Panc1 (cell line): Measurements from ENCODE around the gene VAPA. TPM values are rescaled to one million over a fixed set of nuclear protein-coding genes. Genes with fewer than 3 reads are reported as not detected.

Experiments
- ATAC-seq: fragments of 200-7000 bp; cut with Tn5 transposase; 2 replicates; pipeline ENCODE4 v1.9.1; 2020; ENCODE audit warnings: mild to moderate bottlenecking, moderate library complexity
- BruUV-seq: library from RNA; stranded (reverse); fragments of 400-500 nt; replicated peaks from 2 replicates; lab custom pipeline; 2021; lab: Mats Ljungman, UMichigan
- CTCF ChIA-PET: fragments of 300-600 bp; sonication (Branson Sonifier 250); formaldehyde crosslinking; loops from one replicate; lab custom pipeline; 2022; ENCODE audit warnings: antibody characterized with exemption; lab: Charles Lee
- POLR2A ChIA-PET: fragments of 300-600 bp; sonication (Branson Sonifier 250); formaldehyde crosslinking; loops from one replicate; lab custom pipeline; 2022; ENCODE audit warnings: antibody characterized with exemption; lab: Charles Lee
- DNase-seq: peaks from one replicate; pipeline ENCODE4 v3.0.0-alpha.2; 2010; ENCODE audit warnings: low read depth, low spot score
- H3K27ac ChIP-seq: 2 replicates; pipeline ENCODE4 v1.5.1; 2011; ENCODE audit warnings: mild to moderate bottlenecking, low read length, inconsistent platforms
- H3K27me3 ChIP-seq: fragments of 200-500 bp; sonication (Bioruptor generic); 2 replicates; pipeline ENCODE4 v1.6.0; 2014; ENCODE audit warnings: low read length, inconsistent platforms; ENCODE audit not compliant: control insufficient read depth, insufficient read depth
- H3K36me3 ChIP-seq: fragments of 200-500 bp; sonication (Bioruptor generic); 2 replicates; pipeline ENCODE4 v1.5.1; 2014; ENCODE audit warnings: inconsistent platforms, mild to moderate bottlenecking, low read length, moderate library complexity; ENCODE audit not compliant: control insufficient read depth, insufficient read depth
- H3K4me1 ChIP-seq: 2 replicates; pipeline ENCODE4 v1.5.1; 2011; ENCODE audit warnings: inconsistent platforms, mild to moderate bottlenecking, low read length, moderate library complexity; ENCODE audit not compliant: control insufficient read depth, insufficient read depth
- H3K4me3 ChIP-seq, 2 experiments: 2 replicates each; pipeline ENCODE4 v1.5.1; 2011 to 2012; ENCODE audit warnings: low read depth in 2 of 2, low read length in 2 of 2, mild to moderate bottlenecking in 2 of 2, inconsistent platforms in 1 of 2, moderate library complexity in 1 of 2
- H3K9me3 ChIP-seq: fragments of 200-500 bp; sonication (Bioruptor generic); 2 replicates; pipeline ENCODE4 v1.5.1; 2014; ENCODE audit warnings: low read depth, mild to moderate bottlenecking, inconsistent platforms, low read length, moderate library complexity; ENCODE audit not compliant: control insufficient read depth, insufficient read depth
- POLR2AphosphoS5 ChIP-seq: IDR thresholded peaks from 2 replicates; pipeline ENCODE4 v1.6.1; 2012; ENCODE audit warnings: mild to moderate bottlenecking, low read depth, low read length, moderate library complexity
- SIN3A ChIP-seq: IDR thresholded peaks from 2 replicates; pipeline ENCODE4 v1.6.1; 2012; ENCODE audit warnings: low read depth, mild to moderate bottlenecking, low read length, moderate library complexity, borderline replicate concordance; ENCODE audit not compliant: insufficient read depth
- TCF7L2 ChIP-seq: IDR thresholded peaks from 2 replicates; pipeline ENCODE4 v1.6.1; 2011; ENCODE audit warnings: mild to moderate bottlenecking, low read depth, low read length, inconsistent platforms
- in situ Hi-C: cut with HindIII; loops from 2 replicates; pipeline ENCODE4 v1.10.0; 2016; ENCODE audit warnings: low sequenced_read_pairs, low pct_unique_long_range_greater_than_20kb
- intact Hi-C: fragments of 100-400 bp; cut with micrococcal nuclease; formaldehyde crosslinking; loops from one replicate; pipeline ENCODE4 v1.10.0; 2022; ENCODE audit not compliant: unreplicated experiment
- total RNA-seq: library from RNA; stranded (reverse); gene quantifications from one replicate; pipeline ENCODE4 v1.2.1, GENCODE V29; 2021; ENCODE audit not compliant: unreplicated experiment
- TF ChIP-seq, protein P1 (sequence below): fragments of 450-650 bp; IDR thresholded peaks from 2 replicates; pipeline ENCODE4 v1.5.1; 2017; ENCODE audit warnings: mild to moderate bottlenecking
- TF ChIP-seq, protein P2 (sequence below), 2 experiments: IDR thresholded peaks; 2 replicates each; pipeline ENCODE4 v1.6.1; 2011 to 2012; ENCODE audit warnings: low read depth in 2 of 2, control low read depth in 1 of 2, low read length in 1 of 2, mild to moderate bottlenecking in 1 of 2, moderate library complexity in 1 of 2; ENCODE audit not compliant: insufficient read depth in 1 of 2

Gene VAPA
- total RNA-seq, 1 experiment from 2014 or later = 228 TPM

DNA sequence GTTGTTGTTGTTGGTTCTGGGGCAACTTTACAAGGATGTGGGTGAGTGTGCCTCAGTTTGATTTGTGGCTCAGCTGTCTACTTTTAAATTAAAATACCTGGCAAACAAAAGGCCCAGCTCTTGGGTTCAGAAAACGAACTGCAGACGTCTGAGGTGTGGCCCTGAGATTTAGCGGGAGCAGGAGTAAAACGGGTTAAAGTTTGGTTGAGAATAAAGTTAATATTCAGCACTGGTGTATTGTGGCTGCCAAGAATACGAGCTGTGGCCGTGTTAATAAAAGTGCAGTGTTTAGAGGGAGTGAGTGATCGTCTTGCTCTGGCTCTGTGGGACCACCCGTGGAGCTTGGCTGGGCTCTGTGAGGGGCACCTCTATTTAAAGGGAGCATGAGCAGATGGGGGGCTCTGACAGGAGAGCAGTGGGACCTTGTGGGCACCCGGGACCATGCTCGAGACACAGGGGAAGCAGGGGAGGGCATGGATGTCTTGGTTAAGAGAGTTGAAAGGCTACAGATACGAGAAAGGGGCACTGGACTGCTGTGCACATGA, 80.3 kb downstream of the VAPA start:
- in situ Hi-C loops (no loop called here), intact Hi-C loops (no loop called here)
- ChIA-PET POLR2A (no interaction called here), CTCF (no interaction called here)
- TF ChIP-seq SIN3A (no peak), POLR2AphosphoS5 (no peak), TCF7L2 (no peak)
- TF ChIP-seq, protein P1, sequence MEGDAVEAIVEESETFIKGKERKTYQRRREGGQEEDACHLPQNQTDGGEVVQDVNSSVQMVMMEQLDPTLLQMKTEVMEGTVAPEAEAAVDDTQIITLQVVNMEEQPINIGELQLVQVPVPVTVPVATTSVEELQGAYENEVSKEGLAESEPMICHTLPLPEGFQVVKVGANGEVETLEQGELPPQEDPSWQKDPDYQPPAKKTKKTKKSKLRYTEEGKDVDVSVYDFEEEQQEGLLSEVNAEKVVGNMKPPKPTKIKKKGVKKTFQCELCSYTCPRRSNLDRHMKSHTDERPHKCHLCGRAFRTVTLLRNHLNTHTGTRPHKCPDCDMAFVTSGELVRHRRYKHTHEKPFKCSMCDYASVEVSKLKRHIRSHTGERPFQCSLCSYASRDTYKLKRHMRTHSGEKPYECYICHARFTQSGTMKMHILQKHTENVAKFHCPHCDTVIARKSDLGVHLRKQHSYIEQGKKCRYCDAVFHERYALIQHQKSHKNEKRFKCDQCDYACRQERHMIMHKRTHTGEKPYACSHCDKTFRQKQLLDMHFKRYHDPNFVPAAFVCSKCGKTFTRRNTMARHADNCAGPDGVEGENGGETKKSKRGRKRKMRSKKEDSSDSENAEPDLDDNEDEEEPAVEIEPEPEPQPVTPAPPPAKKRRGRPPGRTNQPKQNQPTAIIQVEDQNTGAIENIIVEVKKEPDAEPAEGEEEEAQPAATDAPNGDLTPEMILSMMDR = no peak
- TF ChIP-seq, protein P2, sequence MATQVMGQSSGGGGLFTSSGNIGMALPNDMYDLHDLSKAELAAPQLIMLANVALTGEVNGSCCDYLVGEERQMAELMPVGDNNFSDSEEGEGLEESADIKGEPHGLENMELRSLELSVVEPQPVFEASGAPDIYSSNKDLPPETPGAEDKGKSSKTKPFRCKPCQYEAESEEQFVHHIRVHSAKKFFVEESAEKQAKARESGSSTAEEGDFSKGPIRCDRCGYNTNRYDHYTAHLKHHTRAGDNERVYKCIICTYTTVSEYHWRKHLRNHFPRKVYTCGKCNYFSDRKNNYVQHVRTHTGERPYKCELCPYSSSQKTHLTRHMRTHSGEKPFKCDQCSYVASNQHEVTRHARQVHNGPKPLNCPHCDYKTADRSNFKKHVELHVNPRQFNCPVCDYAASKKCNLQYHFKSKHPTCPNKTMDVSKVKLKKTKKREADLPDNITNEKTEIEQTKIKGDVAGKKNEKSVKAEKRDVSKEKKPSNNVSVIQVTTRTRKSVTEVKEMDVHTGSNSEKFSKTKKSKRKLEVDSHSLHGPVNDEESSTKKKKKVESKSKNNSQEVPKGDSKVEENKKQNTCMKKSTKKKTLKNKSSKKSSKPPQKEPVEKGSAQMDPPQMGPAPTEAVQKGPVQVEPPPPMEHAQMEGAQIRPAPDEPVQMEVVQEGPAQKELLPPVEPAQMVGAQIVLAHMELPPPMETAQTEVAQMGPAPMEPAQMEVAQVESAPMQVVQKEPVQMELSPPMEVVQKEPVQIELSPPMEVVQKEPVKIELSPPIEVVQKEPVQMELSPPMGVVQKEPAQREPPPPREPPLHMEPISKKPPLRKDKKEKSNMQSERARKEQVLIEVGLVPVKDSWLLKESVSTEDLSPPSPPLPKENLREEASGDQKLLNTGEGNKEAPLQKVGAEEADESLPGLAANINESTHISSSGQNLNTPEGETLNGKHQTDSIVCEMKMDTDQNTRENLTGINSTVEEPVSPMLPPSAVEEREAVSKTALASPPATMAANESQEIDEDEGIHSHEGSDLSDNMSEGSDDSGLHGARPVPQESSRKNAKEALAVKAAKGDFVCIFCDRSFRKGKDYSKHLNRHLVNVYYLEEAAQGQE (IDR thresholded peaks at IDR 0.05; ENCODE audit: insufficient read depth in 1 of 2, low read depth in 2 of 2, low read length in 1 of 2) = no peak
- ATAC-seq (no peak), DNase-seq (no peak)
- Histone ChIP-seq H3K4me3 (no peak overlapping the region), H3K27ac (no peak overlapping the region), H3K36me3 (no peaks in the 10 kb centered on the region), H3K27me3 (no peaks in the 10 kb centered on the region), H3K9me3 (peaks cover 7% of the 10 kb centered on the region; the same call in 1 of the 2 replicates), H3K4me1 (no peaks in the 10 kb centered on the region)
- no TSS peak for BruUV-seq

DNA sequence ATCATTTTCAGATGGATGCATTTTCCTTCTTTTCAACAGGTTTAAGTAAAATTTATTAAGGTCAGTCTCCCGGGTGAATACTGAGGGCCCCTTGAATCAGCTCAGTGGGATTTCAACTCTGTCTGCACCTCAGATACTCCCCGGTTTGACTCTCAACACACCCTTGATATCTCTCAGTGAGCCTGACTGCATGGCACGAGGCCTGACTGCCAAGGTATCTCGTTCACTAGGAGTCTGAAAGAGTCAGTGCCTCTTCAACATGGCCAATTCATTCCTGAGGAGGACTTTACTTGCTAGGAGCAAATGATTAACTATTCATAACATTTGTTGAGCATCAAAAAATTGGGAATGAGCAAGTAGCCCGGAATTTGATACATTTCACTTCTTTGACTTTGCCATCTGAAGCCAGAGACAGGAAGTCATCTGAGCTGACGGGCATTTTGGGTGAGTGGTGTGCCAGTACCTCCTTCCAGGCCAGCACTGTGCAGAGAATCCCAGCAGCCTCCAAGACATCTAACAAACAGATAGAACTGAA, 81.0 kb downstream of the VAPA start:
- no peak overlapping the region for H3K4me3 ChIP-seq
- H3K4me1 ChIP-seq = no peaks in the 10 kb centered on the region
- H3K27ac ChIP-seq = no peak overlapping the region
- TF ChIP-seq TCF7L2 (no peak), POLR2AphosphoS5 (no peak), SIN3A (no peak)
- TF ChIP-seq, protein P1 = no peak
- TF ChIP-seq, protein P2 (IDR thresholded peaks at IDR 0.05; ENCODE audit: insufficient read depth in 1 of 2, low read depth in 2 of 2, low read length in 1 of 2) = no peak
- BruUV-seq = no TSS peak
- no peaks in the 10 kb centered on the region for H3K36me3 ChIP-seq
- POLR2A ChIA-PET = no interaction called here
- in situ Hi-C loops (no loop called here), intact Hi-C loops (no loop called here)
- CTCF ChIA-PET = no interaction called here
- H3K27me3 ChIP-seq = no peaks in the 10 kb centered on the region
- DNase-seq (no peak), ATAC-seq (no peak)
- H3K9me3 ChIP-seq = peaks cover 8% of the 10 kb centered on the region; the same call in 1 of the 2 replicates
